Measurements from ENCODE around the gene MEIS2.

The MEIS2 gene

GRCh38 chr15:37131621-37132020, 31.3 kb upstream of the MEIS2 start:
- no peak for TF ChIP-seq CTCF (IDR thresholded peaks at IDR 0.05; ENCODE audit: low read depth, low read length)
- no peak for DNase-seq (ENCODE audit: extremely low read depth, low read depth)

GRCh38 chr15:37130356-37130755, 30.0 kb upstream of the MEIS2 start:
- TF ChIP-seq CTCF (IDR thresholded peaks at IDR 0.05; ENCODE audit: low read depth, low read length), result no peak
- no peak for DNase-seq (ENCODE audit: extremely low read depth, low read depth)

- no peak for DNase-seq (ENCODE audit: extremely low read depth, low read depth)
Observed at GRCh38 chr15:37125143-37125542, 24.8 kb upstream of the MEIS2 start.

GRCh38 chr15:37124331-37124730, 24.0 kb upstream of the MEIS2 start:
- TF ChIP-seq CTCF (IDR thresholded peaks at IDR 0.05; ENCODE audit: low read depth, low read length), result no peak
- DNase-seq (ENCODE audit: extremely low read depth, low read depth), result no peak

More at GRCh38 chr15:37125143-37125542, 24.8 kb upstream of the MEIS2 start:
- TF ChIP-seq CTCF (IDR thresholded peaks at IDR 0.05; ENCODE audit: low read depth, low read length), result no peak

- no peak for DNase-seq (ENCODE audit: extremely low read depth, low read depth)
- TF ChIP-seq CTCF (IDR thresholded peaks at IDR 0.05; ENCODE audit: low read depth, low read length), result no peak
Observed at GRCh38 chr15:37122703-37123102, 22.4 kb upstream of the MEIS2 start.

- DNase-seq (ENCODE audit: extremely low read depth, low read depth), result no peak
- TF ChIP-seq CTCF (IDR thresholded peaks at IDR 0.05; ENCODE audit: low read depth, low read length), result no peak
Observed at GRCh38 chr15:37121492-37121891, 21.1 kb upstream of the MEIS2 start.

GRCh38 chr15:37117030-37117429, 16.7 kb upstream of the MEIS2 start:
- no peak for TF ChIP-seq CTCF (IDR thresholded peaks at IDR 0.05; ENCODE audit: low read depth, low read length)
- DNase-seq (ENCODE audit: extremely low read depth, low read depth), result no peak
